IMR-90 (cell line): ENCODE measurements around the gene METAP2.

ENCODE experiments used
- CTCF ChIP-seq: conservative IDR thresholded peaks from 2 replicates; pipeline ENCODE4 v1.5.1; 2012; ENCODE audit warnings: mild to moderate bottlenecking, low read depth, low read length, improper control_type of control experiment
- MAFK ChIP-seq: IDR thresholded peaks from 2 replicates; pipeline ENCODE4 v1.6.1; 2012; ENCODE audit warnings: low read depth, low read length, improper control_type of control experiment

GRCh38 chr12:95431120-95431519, 42.8 kb upstream of the METAP2 start:
- TF ChIP-seq CTCF (no peak), MAFK (no peak)
